ENCODE results near the gene COBL.

COBL gene

DNA sequence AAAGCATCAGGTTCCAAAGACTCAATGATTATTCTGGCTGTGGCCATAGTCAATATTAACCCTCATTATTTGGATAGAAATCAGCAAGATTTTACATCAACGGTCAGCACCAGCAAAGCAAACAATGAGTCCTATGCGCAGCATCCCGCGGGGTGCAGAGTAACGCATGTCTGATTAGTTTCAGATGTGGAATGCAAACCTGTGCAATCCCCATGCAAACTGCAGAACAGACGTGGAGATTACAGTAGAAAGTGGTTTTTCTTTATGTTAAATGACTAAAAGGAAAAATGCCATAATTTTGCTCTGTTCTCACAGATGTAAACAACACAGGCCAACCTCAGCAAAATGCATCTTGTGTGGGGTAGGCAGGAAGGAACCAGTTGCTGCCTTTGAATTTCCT, 275.8 kb downstream of the COBL start:
- no peak overlapping the region for H3K27ac Mint-ChIP-seq
- DNase-seq = no peak
- H3K27me3 Mint-ChIP-seq (ENCODE audit: low read depth, poor library complexity) = peaks cover 7% of the 10 kb centered on the region
- TF ChIP-seq, protein P1, sequence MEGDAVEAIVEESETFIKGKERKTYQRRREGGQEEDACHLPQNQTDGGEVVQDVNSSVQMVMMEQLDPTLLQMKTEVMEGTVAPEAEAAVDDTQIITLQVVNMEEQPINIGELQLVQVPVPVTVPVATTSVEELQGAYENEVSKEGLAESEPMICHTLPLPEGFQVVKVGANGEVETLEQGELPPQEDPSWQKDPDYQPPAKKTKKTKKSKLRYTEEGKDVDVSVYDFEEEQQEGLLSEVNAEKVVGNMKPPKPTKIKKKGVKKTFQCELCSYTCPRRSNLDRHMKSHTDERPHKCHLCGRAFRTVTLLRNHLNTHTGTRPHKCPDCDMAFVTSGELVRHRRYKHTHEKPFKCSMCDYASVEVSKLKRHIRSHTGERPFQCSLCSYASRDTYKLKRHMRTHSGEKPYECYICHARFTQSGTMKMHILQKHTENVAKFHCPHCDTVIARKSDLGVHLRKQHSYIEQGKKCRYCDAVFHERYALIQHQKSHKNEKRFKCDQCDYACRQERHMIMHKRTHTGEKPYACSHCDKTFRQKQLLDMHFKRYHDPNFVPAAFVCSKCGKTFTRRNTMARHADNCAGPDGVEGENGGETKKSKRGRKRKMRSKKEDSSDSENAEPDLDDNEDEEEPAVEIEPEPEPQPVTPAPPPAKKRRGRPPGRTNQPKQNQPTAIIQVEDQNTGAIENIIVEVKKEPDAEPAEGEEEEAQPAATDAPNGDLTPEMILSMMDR (IDR thresholded peaks at IDR 0.05) = no peak
- H3K36me3 Mint-ChIP-seq (ENCODE audit: low read depth) = no peaks in the 10 kb centered on the region
- H3K4me1 Mint-ChIP-seq = no peaks in the 10 kb centered on the region
- H3K9me3 Mint-ChIP-seq = no peaks in the 10 kb centered on the region
- H3K4me3 Mint-ChIP-seq = no peak overlapping the region

DNA sequence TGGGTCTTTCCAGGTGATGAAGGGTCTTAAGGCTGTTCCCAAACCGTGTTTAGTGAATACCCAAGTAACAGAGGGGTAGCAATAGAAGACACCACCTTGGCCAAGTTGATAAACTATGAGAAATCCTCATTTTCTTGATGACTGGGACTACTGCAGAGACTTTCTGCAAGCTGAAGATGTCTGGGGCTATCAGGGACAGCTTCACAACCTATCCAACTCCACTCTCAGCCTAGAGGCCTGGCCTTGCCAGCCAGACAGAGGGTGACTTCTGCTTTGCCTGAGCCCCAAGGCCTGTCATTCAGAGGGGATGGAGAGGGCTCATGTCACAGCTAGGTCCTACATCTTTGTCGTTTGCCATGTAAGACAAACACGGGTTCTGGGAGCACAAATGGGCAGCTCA, 278.0 kb downstream of the COBL start:
- no peak overlapping the region for H3K4me3 Mint-ChIP-seq
- no peaks in the 10 kb centered on the region for H3K36me3 Mint-ChIP-seq (ENCODE audit: low read depth)
- peaks cover 7% of the 10 kb centered on the region for H3K27me3 Mint-ChIP-seq (ENCODE audit: low read depth, poor library complexity)
- no peak for DNase-seq
- H3K27ac Mint-ChIP-seq = no peak overlapping the region
- TF ChIP-seq, protein P1 (IDR thresholded peaks at IDR 0.05) = no peak
- peaks cover 13% of the 10 kb centered on the region for H3K4me1 Mint-ChIP-seq
- no peaks in the 10 kb centered on the region for H3K9me3 Mint-ChIP-seq

DNA sequence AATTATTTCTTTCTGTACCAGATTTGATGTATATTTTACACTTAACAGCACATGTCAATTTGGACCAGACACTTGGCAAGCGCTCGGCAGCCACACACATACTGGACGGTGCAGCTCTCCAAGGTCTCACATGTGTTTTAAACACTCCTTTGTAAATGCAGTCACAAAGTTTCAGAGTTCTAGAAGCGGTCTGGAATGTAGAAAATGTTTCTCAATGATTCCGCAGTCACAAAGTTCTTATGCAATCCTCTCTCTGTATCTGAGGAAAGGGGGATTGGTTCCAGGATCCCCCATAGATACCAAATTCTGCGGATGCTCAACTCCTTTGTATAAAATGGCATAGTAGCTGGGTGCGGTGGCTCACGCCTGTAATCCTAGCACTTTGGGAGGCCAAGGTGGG, 280.9 kb downstream of the COBL start:
- Mint-ChIP-seq H3K27me3 (ENCODE audit: low read depth, poor library complexity) (peaks cover 7% of the 10 kb centered on the region), H3K9me3 (no peaks in the 10 kb centered on the region), H3K4me3 (no peak overlapping the region), H3K27ac (no peak overlapping the region), H3K36me3 (ENCODE audit: low read depth) (no peaks in the 10 kb centered on the region), H3K4me1 (peaks cover 24% of the 10 kb centered on the region)
- DNase-seq = no peak
- TF ChIP-seq, protein P1 (IDR thresholded peaks at IDR 0.05) = no peak

GRCh38 chr7:51034521-51035264, 281.9 kb downstream of the COBL start:
- DNase-seq = no peak
- H3K36me3 Mint-ChIP-seq (ENCODE audit: low read depth) = no peaks in the 10 kb centered on the region
- TF ChIP-seq, protein P1 (IDR thresholded peaks at IDR 0.05) = no peak
- no peak overlapping the region for H3K4me3 Mint-ChIP-seq
- peaks cover 7% of the 10 kb centered on the region for H3K27me3 Mint-ChIP-seq (ENCODE audit: low read depth, poor library complexity)
- H3K27ac Mint-ChIP-seq = no peak overlapping the region
- H3K9me3 Mint-ChIP-seq = no peaks in the 10 kb centered on the region
- peaks cover 24% of the 10 kb centered on the region for H3K4me1 Mint-ChIP-seq

DNA sequence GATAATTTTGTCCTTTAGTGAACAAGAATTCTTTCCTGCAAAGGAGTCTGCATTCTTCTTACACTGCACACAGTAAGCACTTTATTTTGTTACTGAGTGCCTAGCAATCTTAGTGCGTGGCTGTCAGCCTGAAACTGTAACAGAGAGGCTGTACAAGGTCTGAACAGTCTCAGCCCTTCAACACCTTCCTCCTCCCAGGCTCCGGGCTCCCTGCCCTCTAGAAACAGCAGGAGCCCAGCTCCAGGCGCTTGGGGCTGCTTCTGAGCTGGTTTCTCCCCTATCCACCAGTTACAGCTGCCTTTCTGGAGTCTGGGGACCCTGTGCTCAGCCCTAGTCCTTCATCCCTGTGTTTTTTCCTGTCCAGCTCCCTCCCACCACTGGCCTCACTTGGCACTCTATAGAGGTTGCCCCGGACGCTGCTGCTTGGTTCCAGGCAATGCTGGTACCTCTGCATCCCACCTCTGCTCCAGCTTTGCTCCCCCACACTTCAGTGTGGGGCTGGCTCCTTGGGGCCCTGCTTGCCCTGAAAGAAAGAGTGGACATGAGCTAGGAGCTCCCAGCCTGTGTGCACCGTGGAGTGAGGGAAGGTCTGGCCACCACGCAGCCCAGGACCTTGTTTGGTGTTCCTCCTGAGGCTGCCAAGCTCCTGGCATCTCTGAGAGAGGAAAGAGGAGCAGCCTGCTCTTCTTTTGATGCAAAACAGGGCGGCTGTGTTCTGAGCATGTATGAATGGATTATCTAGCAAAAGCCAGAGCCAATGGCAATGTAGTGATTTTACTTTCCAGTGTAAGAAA, 282.7 kb downstream of the COBL start:
- peaks cover 24% of the 10 kb centered on the region for H3K4me1 Mint-ChIP-seq
- H3K9me3 Mint-ChIP-seq = no peaks in the 10 kb centered on the region
- TF ChIP-seq, protein P1 (IDR thresholded peaks at IDR 0.05) = no peak
- H3K27ac Mint-ChIP-seq = no peak overlapping the region
- DNase-seq = no peak
- H3K4me3 Mint-ChIP-seq = no peak overlapping the region
- H3K36me3 Mint-ChIP-seq (ENCODE audit: low read depth) = no peaks in the 10 kb centered on the region
- peaks cover 7% of the 10 kb centered on the region for H3K27me3 Mint-ChIP-seq (ENCODE audit: low read depth, poor library complexity)
